ENCODE results near the gene RASD1. TPM values are rescaled to one million over a fixed set of nuclear protein-coding genes. Genes with fewer than 3 reads are reported as not detected.

RASD1 gene, protein sequence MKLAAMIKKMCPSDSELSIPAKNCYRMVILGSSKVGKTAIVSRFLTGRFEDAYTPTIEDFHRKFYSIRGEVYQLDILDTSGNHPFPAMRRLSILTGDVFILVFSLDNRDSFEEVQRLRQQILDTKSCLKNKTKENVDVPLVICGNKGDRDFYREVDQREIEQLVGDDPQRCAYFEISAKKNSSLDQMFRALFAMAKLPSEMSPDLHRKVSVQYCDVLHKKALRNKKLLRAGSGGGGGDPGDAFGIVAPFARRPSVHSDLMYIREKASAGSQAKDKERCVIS
- total RNA-seq, result 1.1 and 2.2 TPM in 2 replicates

DNA sequence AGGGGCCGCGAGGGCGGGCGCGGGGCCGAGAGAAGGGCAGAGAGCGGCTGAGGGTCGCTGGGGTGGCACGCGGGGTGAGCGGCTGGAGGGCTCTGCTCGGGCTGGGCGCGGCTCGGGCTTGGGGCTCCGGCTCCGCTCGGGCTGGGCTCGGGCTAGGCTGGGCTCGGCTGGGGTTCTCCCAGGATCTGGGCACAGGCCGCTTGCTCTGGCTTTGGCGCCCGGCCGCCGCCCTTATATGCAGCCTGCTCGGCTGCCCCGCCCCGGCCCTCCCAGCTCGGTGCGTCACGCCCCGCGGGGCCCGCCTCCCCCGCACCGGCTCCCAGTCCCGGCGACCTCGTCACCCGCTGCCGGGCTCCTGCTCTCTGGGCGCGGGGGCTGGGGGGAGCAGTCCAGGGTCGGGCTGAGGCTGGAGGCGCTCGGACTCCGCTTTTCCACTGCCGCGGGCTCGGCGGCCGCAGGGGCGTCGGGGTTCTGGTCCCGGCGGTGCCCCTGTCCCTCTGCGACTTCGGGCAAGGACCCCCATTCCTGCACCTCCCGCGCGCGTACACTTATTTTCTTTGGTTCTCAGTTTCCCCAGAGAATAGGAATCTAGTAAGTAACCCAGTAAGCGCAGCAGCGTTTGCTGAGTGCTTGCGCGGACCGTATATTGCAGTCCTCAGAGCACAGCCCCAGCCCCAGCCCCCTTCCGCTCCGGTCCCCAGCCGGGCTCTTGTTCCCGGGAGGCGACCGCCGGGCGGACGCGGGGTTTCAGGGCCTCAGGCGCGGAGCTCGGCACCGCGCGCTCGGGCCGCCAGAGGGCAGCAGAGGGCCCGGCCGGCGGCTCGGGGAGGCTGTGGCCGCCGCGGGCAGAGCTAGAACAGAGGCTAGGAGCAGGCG lies at the start of gene RASD1:
TSS of gene RASD1 (minus strand) at position 207 of the 876 bp plus-strand sequence. CDS start 214 bp downstream, outside the sequence.

DNA sequence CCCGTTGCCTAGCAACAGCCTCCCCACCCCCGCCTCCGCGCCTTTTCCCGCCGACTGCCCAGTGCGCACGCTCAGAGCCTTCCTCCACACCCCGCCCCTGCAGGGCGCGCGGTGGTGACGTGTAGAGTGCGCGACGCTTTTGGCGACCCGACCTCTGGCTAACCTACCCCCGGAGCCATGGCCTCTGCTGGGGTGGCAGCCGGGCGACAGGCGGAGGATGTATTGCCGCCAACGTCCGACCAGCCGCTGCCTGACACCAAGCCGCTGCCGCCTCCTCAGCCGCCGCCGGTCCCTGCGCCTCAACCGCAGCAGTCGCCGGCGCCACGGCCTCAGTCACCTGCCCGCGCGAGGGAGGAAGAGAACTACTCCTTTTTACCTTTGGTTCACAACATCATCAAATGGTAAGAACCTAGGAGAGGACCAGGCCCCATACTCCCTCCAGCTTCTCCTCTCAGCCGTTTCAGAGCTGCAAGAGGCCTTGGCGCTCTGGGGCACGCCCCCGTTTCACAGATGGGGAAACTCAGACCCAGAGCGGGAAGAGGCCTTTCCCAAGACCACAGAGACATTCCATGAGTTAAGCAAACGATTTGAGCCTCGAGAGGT lies 19.2 kb downstream of the RASD1 start, which contains the start of gene MED9:
TSS of gene MED9 (plus strand) at position 136 of the 603 bp plus-strand sequence. CDS start at position 178, 42 bp downstream.

Small RNA genes lying within 50 kb of the gene (small RNA-seq; reads per million reads assigned to genes)
- not detected for gene RF00019 (ENCODE audit: low replicate concordance)

Other genes with a start within 250 kb of the RASD1 start
- 87.1 and 136 TPM in 2 replicates for gene COPS3, start 215.1 kb downstream of the RASD1 start, total RNA-seq
- gene NT5M, start 193.0 kb downstream of the RASD1 start, total RNA-seq, result 0.29 and 0.44 TPM in 2 replicates
- gene MED9, start 19.4 kb downstream of the RASD1 start, total RNA-seq, result 10.1 and 13.0 TPM in 2 replicates
- gene PEMT, start 95.3 kb upstream of the RASD1 start, total RNA-seq, result 29.3 and 33.0 TPM in 2 replicates
- gene RAI1, start 185.1 kb upstream of the RASD1 start, total RNA-seq, result 16.4 and 26.5 TPM in 2 replicates

Data from placental pericyte (primary cell).